ENCODE results near the gene CNTRL.
A peak's percentile ranks its signal among the peaks of the same experiment; 100 is the strongest.
"Not testable (repeated sequence)": the region's sequence is repeated elsewhere in the genome, so short reads cannot be mapped to it uniquely, and the experiment has no call there.

The CNTRL gene

GRCh38 chr9:121074370-121075250 lies at the start of gene CNTRL:
Gene CNTRL, plus strand, starts transcription at chr9:121074955. Its CDS starts 13,372 bp downstream, at chr9:121088327.
- H3K36me3 ChIP-seq (ENCODE audit: insufficient read depth, insufficient read length, low read length): no peaks in the 10 kb centered on the region
- peaks cover 43% of the 10 kb centered on the region for H3K27me3 ChIP-seq (ENCODE audit: insufficient read depth, insufficient read length)

GRCh38 chr9:121026260-121026691 lies 48.5 kb upstream of the CNTRL start:
- Histone ChIP-seq H3K27me3 (ENCODE audit: insufficient read depth, insufficient read length) (no peaks in the 10 kb centered on the region), H3K4me3 (ENCODE audit: insufficient read length, low read depth) (no peak overlapping the region), H3K36me3 (ENCODE audit: insufficient read depth, insufficient read length, low read length) (no peaks in the 10 kb centered on the region), H3K9ac (ENCODE audit: insufficient read length, low read depth) (no peak overlapping the region), H3K4me1 (ENCODE audit: insufficient read depth, insufficient read length) (no peaks in the 10 kb centered on the region), H3K9me3 (ENCODE audit: insufficient read depth, low read length) (no peaks in the 10 kb centered on the region)
- DNase-seq (ENCODE audit: low read depth, low spot score): no peak
- TF ChIP-seq ZNF274 (IDR thresholded peaks at IDR 0.05; ENCODE audit: low read depth, low read length): no peak
- no peak for TF ChIP-seq YY1 (IDR thresholded peaks at IDR 0.05; ENCODE audit: insufficient read depth, insufficient read length)
- no peak for TF ChIP-seq SUZ12 (IDR thresholded peaks at IDR 0.05; ENCODE audit: extremely low read depth, insufficient read depth, insufficient read length)

More at GRCh38 chr9:121074370-121075250, at the start of gene CNTRL:
- Histone ChIP-seq H3K4me1 (ENCODE audit: insufficient read depth, insufficient read length) (no peaks in the 10 kb centered on the region), H3K4me3 (ENCODE audit: insufficient read length, low read depth) (peak within 1 kb of the TSS; percentile 66), H3K9me3 (ENCODE audit: insufficient read depth, low read length) (no peaks in the 10 kb centered on the region), H3K9ac (ENCODE audit: insufficient read length, low read depth) (peak within 1 kb of the TSS; percentile 86)
- TF ChIP-seq YY1 (IDR thresholded peaks at IDR 0.05; ENCODE audit: insufficient read depth, insufficient read length) (peak; percentile 72), SUZ12 (IDR thresholded peaks at IDR 0.05; ENCODE audit: extremely low read depth, insufficient read depth, insufficient read length) (no peak), ZNF274 (IDR thresholded peaks at IDR 0.05; ENCODE audit: low read depth, low read length) (no peak)
- peak; percentile 78 for DNase-seq (ENCODE audit: low read depth, low spot score)

- Histone ChIP-seq H3K4me3 (ENCODE audit: insufficient read length, low read depth) (no peak overlapping the region), H3K9me3 (ENCODE audit: insufficient read depth, low read length) (no peaks in the 10 kb centered on the region), H3K36me3 (ENCODE audit: insufficient read depth, insufficient read length, low read length) (no peaks in the 10 kb centered on the region), H3K4me1 (ENCODE audit: insufficient read depth, insufficient read length) (no peaks in the 10 kb centered on the region), H3K27me3 (ENCODE audit: insufficient read depth, insufficient read length) (no peaks in the 10 kb centered on the region), H3K9ac (ENCODE audit: insufficient read length, low read depth) (no peak overlapping the region)
- DNase-seq (ENCODE audit: low read depth, low spot score): no peak
- TF ChIP-seq ZNF274 (IDR thresholded peaks at IDR 0.05; ENCODE audit: low read depth, low read length) (no peak), SUZ12 (IDR thresholded peaks at IDR 0.05; ENCODE audit: extremely low read depth, insufficient read depth, insufficient read length) (no peak), YY1 (IDR thresholded peaks at IDR 0.05; ENCODE audit: insufficient read depth, insufficient read length) (no peak)
These were observed 48.0 kb upstream of the CNTRL start for GRCh38 chr9:121026768-121027167.

DNA sequence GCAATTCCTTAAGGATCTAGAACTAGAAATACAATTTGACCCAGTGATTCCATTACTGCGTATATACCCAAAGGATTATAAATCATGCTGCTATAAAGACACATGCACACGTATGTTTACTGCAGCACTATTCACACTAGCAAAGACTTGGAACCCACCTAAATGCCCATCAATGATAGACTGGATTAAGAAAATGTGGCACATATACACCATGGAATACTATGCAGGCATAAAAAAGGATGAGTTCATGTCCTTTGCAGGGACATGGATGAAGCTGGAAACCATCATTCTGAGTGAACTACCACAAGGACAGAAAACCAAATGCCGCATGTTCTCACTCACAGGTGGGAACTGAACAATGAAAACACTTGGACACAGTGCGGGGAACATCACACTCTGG lies 46.5 kb upstream of the CNTRL start:
- DNase-seq (ENCODE audit: low read depth, low spot score); H3K4me1 ChIP-seq (ENCODE audit: insufficient read depth, insufficient read length); H3K4me3 ChIP-seq (ENCODE audit: insufficient read length, low read depth); H3K27me3 ChIP-seq (ENCODE audit: insufficient read depth, insufficient read length); H3K9ac ChIP-seq (ENCODE audit: insufficient read length, low read depth); H3K36me3 ChIP-seq (ENCODE audit: insufficient read depth, insufficient read length, low read length); H3K9me3 ChIP-seq (ENCODE audit: insufficient read depth, low read length): not testable (repeated sequence)

DNA sequence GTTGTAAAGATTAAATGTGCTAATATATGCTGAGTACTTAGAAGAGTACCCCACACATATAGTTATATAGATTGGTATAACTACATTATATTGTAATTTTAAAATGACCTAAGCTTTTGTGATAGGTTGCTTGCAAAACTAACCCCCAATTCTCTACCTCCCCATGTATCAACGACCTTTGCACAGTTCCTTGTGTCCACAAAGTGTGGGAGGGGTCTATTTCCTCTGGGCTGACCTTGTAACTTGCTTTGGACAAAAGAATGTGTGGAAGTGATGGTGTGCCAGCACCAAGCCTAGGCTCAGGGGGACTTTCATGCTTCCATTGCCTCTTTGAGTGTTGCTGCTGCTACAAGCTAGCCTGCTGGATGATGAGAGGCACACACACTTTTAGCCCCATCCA lies 45.3 kb upstream of the CNTRL start:
- Histone ChIP-seq H3K27me3 (ENCODE audit: insufficient read depth, insufficient read length) (no peaks in the 10 kb centered on the region), H3K9ac (ENCODE audit: insufficient read length, low read depth) (no peak overlapping the region), H3K4me3 (ENCODE audit: insufficient read length, low read depth) (no peak overlapping the region), H3K4me1 (ENCODE audit: insufficient read depth, insufficient read length) (no peaks in the 10 kb centered on the region), H3K9me3 (ENCODE audit: insufficient read depth, low read length) (no peaks in the 10 kb centered on the region), H3K36me3 (ENCODE audit: insufficient read depth, insufficient read length, low read length) (no peaks in the 10 kb centered on the region)
- no peak for TF ChIP-seq ZNF274 (IDR thresholded peaks at IDR 0.05; ENCODE audit: low read depth, low read length)
- TF ChIP-seq YY1 (IDR thresholded peaks at IDR 0.05; ENCODE audit: insufficient read depth, insufficient read length): no peak
- no peak for TF ChIP-seq SUZ12 (IDR thresholded peaks at IDR 0.05; ENCODE audit: extremely low read depth, insufficient read depth, insufficient read length)
- no peak for DNase-seq (ENCODE audit: low read depth, low spot score)

DNA sequence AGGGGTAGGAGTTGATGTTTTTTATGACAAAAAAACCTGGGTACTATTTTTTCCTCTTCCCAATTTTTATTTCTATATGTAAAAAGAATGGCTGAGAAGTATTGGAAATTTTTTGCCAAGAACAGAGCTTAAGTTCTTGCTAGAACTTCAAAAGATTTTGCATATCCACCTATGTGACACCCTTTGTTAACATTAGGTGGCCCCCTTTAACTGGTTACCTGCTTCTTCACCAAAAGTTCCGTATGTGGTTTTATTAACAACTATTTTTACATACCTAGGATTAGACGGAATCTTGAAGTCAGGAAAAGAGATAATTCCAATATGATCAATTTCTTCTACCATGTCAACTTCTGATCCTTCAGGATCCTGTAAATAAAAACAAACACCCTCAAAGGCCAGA lies 40.2 kb upstream of the CNTRL start:
- Histone ChIP-seq H3K9me3 (ENCODE audit: insufficient read depth, low read length) (no peaks in the 10 kb centered on the region), H3K4me1 (ENCODE audit: insufficient read depth, insufficient read length) (no peaks in the 10 kb centered on the region), H3K9ac (ENCODE audit: insufficient read length, low read depth) (no peak overlapping the region), H3K36me3 (ENCODE audit: insufficient read depth, insufficient read length, low read length) (no peaks in the 10 kb centered on the region), H3K4me3 (ENCODE audit: insufficient read length, low read depth) (no peak overlapping the region), H3K27me3 (ENCODE audit: insufficient read depth, insufficient read length) (no peaks in the 10 kb centered on the region)
- TF ChIP-seq ZNF274 (IDR thresholded peaks at IDR 0.05; ENCODE audit: low read depth, low read length): no peak
- TF ChIP-seq YY1 (IDR thresholded peaks at IDR 0.05; ENCODE audit: insufficient read depth, insufficient read length): no peak
- no peak for TF ChIP-seq SUZ12 (IDR thresholded peaks at IDR 0.05; ENCODE audit: extremely low read depth, insufficient read depth, insufficient read length)
- no peak for DNase-seq (ENCODE audit: low read depth, low spot score)

DNA sequence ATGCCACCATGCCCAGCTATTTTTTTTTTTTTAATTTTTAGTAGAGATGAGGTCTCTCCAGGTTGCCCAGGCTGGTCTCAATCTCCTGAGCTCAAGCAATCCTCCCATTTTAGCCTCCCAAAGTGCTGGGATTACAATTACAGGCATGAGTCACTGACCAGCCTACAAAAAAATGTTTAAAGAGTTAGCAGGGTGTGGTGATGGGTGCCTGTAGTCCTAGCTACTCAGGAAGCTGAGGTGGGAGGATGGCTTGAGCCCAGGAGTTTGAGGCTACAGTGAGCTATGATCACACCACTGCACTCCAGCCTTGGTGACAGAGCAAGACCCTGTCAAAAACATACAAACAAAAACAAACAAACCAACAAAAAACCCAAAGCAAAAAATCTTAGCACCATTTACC lies 39.0 kb upstream of the CNTRL start:
- DNase-seq (ENCODE audit: low read depth, low spot score); H3K27me3 ChIP-seq (ENCODE audit: insufficient read depth, insufficient read length); H3K4me1 ChIP-seq (ENCODE audit: insufficient read depth, insufficient read length); H3K9me3 ChIP-seq (ENCODE audit: insufficient read depth, low read length); H3K9ac ChIP-seq (ENCODE audit: insufficient read length, low read depth); H3K36me3 ChIP-seq (ENCODE audit: insufficient read depth, insufficient read length, low read length); H3K4me3 ChIP-seq (ENCODE audit: insufficient read length, low read depth): not testable (repeated sequence)
